Panc1 (cell line): Measurements from ENCODE around the gene ZNF678. TPM values are rescaled to one million over a fixed set of nuclear protein-coding genes. Genes with fewer than 3 reads are reported as not detected.

Experiments
- ATAC-seq: fragments of 200-7000 bp; cut with Tn5 transposase; 2 replicates; pipeline ENCODE4 v1.9.1; 2020; ENCODE audit warnings: mild to moderate bottlenecking, moderate library complexity
- BruUV-seq: library from RNA; stranded (reverse); fragments of 400-500 nt; replicated peaks from 2 replicates; lab custom pipeline; 2021; lab: Mats Ljungman, UMichigan
- CTCF ChIA-PET: fragments of 300-600 bp; sonication (Branson Sonifier 250); formaldehyde crosslinking; loops from one replicate; lab custom pipeline; 2022; ENCODE audit warnings: antibody characterized with exemption; lab: Charles Lee
- POLR2A ChIA-PET: fragments of 300-600 bp; sonication (Branson Sonifier 250); formaldehyde crosslinking; loops from one replicate; lab custom pipeline; 2022; ENCODE audit warnings: antibody characterized with exemption; lab: Charles Lee
- DNase-seq: peaks from one replicate; pipeline ENCODE4 v3.0.0-alpha.2; 2010; ENCODE audit warnings: low read depth, low spot score
- H3K27ac ChIP-seq: 2 replicates; pipeline ENCODE4 v1.5.1; 2011; ENCODE audit warnings: mild to moderate bottlenecking, low read length, inconsistent platforms
- H3K27me3 ChIP-seq: fragments of 200-500 bp; sonication (Bioruptor generic); 2 replicates; pipeline ENCODE4 v1.6.0; 2014; ENCODE audit warnings: low read length, inconsistent platforms; ENCODE audit not compliant: control insufficient read depth, insufficient read depth
- H3K36me3 ChIP-seq: fragments of 200-500 bp; sonication (Bioruptor generic); 2 replicates; pipeline ENCODE4 v1.5.1; 2014; ENCODE audit warnings: inconsistent platforms, mild to moderate bottlenecking, low read length, moderate library complexity; ENCODE audit not compliant: control insufficient read depth, insufficient read depth
- H3K4me1 ChIP-seq: 2 replicates; pipeline ENCODE4 v1.5.1; 2011; ENCODE audit warnings: inconsistent platforms, mild to moderate bottlenecking, low read length, moderate library complexity; ENCODE audit not compliant: control insufficient read depth, insufficient read depth
- H3K4me3 ChIP-seq, 2 experiments: 2 replicates each; pipeline ENCODE4 v1.5.1; 2011 to 2012; ENCODE audit warnings: low read depth in 2 of 2, low read length in 2 of 2, mild to moderate bottlenecking in 2 of 2, inconsistent platforms in 1 of 2, moderate library complexity in 1 of 2
- H3K9me3 ChIP-seq: fragments of 200-500 bp; sonication (Bioruptor generic); 2 replicates; pipeline ENCODE4 v1.5.1; 2014; ENCODE audit warnings: low read depth, mild to moderate bottlenecking, inconsistent platforms, low read length, moderate library complexity; ENCODE audit not compliant: control insufficient read depth, insufficient read depth
- CTCF ChIP-seq: fragments of 450-650 bp; IDR thresholded peaks from 2 replicates; pipeline ENCODE4 v1.5.1; 2017; ENCODE audit warnings: mild to moderate bottlenecking
- POLR2AphosphoS5 ChIP-seq: IDR thresholded peaks from 2 replicates; pipeline ENCODE4 v1.6.1; 2012; ENCODE audit warnings: mild to moderate bottlenecking, low read depth, low read length, moderate library complexity
- REST ChIP-seq, 2 experiments: IDR thresholded peaks; 2 replicates each; pipeline ENCODE4 v1.6.1; 2011 to 2012; ENCODE audit warnings: low read depth in 2 of 2, control low read depth in 1 of 2, low read length in 1 of 2, mild to moderate bottlenecking in 1 of 2, moderate library complexity in 1 of 2; ENCODE audit not compliant: insufficient read depth in 1 of 2
- SIN3A ChIP-seq: IDR thresholded peaks from 2 replicates; pipeline ENCODE4 v1.6.1; 2012; ENCODE audit warnings: low read depth, mild to moderate bottlenecking, low read length, moderate library complexity, borderline replicate concordance; ENCODE audit not compliant: insufficient read depth
- TCF7L2 ChIP-seq: IDR thresholded peaks from 2 replicates; pipeline ENCODE4 v1.6.1; 2011; ENCODE audit warnings: mild to moderate bottlenecking, low read depth, low read length, inconsistent platforms
- in situ Hi-C: cut with HindIII; loops from 2 replicates; pipeline ENCODE4 v1.10.0; 2016; ENCODE audit warnings: low sequenced_read_pairs, low pct_unique_long_range_greater_than_20kb
- intact Hi-C: fragments of 100-400 bp; cut with micrococcal nuclease; formaldehyde crosslinking; loops from one replicate; pipeline ENCODE4 v1.10.0; 2022; ENCODE audit not compliant: unreplicated experiment
- total RNA-seq: library from RNA; stranded (reverse); gene quantifications from one replicate; pipeline ENCODE4 v1.2.1, GENCODE V29; 2021; ENCODE audit not compliant: unreplicated experiment

ZNF678 gene
- total RNA-seq, 1 experiment from 2014 or later: 8.0 TPM

DNA sequence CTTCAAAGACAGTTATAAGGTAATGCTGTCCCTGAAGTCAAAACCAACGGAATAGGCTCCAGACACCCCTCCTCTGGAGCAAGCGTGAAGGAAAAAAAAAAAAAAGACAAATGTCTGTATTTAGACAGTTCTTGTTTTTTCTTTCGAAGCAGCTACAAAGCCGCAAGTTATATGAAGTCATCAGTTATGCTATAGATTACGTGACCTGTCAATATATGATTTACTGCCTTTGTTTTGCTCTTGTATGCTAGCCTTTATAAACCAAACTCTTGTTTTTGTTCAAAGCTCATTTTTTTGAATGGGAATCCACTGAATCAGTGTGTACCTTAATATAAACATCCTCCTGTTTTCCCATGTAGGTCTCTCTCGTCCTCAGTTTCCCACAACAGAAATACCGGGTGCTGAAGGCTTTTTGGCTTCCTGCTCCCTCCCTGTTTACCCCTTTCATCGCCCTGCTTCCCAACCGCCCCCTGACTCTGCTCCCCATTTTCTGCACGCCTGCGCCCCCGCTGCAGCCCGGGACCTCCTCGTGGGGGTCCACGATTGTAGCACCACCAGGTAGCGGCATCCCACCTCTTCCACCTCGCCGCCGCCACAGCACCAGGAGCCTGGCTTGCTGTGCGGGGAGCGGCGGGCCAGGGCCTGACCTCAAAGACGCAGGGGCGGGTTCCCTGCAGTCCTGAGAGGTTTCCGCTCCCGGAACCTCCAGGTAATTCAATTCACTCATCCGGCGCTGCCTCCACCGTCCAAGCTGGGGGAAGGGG is 5.2 kb upstream of the ZNF678 start:
- TF ChIP-seq SIN3A: no peak
- no peak for TF ChIP-seq TCF7L2
- TF ChIP-seq POLR2AphosphoS5: no peak
- TF ChIP-seq REST (IDR thresholded peaks at IDR 0.05; ENCODE audit: insufficient read depth in 1 of 2, low read depth in 2 of 2, low read length in 1 of 2): no peak
- no peak for TF ChIP-seq CTCF
- Histone ChIP-seq H3K27me3 (no peaks in the 10 kb centered on the region), H3K4me3 (no peak overlapping the region), H3K36me3 (no peaks in the 10 kb centered on the region), H3K4me1 (no peaks in the 10 kb centered on the region), H3K27ac (no peak overlapping the region), H3K9me3 (peaks cover 9% of the 10 kb centered on the region; the same call in 1 of the 2 replicates)
- CTCF ChIA-PET: interaction anchor here (0.5 kb wide), 1 partner anchor 162 kb away, joined by 4 read pairs; no protein-coding TSS in a partner anchor
- POLR2A ChIA-PET: no interaction called here
- intact Hi-C loops (no loop called here), in situ Hi-C loops (no loop called here)
- DNase-seq (no peak), ATAC-seq (no peak)
- BruUV-seq: no TSS peak

DNA sequence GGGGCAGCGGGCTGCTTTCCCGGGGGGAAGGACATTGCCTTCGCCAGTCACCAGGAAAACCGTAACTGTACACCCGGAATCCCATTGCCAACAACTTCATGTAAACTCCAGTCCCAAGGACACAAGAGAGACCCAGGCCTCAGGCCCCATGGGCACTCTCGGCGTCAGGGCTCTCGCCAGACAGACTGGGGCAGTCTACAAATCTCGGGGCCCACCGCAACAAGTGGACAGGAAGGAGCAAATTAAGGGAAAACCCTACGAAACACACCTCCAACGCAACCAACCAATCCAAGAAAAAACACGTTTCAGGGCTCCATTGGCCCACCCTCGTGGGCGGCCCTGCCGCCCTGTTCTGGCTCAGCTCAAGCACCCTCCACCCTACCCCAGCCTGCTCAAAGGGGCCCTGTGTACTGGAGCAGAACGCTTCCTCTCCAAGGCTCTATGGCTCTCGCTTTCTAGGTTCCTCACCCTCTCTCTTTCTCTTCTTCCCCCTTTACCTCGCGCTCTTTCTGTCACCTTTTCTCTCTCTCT is 4.6 kb upstream of the ZNF678 start:
- ATAC-seq (no peak), DNase-seq (no peak)
- no peak overlapping the region for H3K27ac ChIP-seq
- in situ Hi-C loops: no loop called here
- ChIA-PET POLR2A (no interaction called here), CTCF (no interaction called here)
- peaks cover under 1% of the 10 kb centered on the region; the same call in 1 of the 2 replicates for H3K36me3 ChIP-seq
- no peaks in the 10 kb centered on the region for H3K27me3 ChIP-seq
- no peaks in the 10 kb centered on the region for H3K4me1 ChIP-seq
- BruUV-seq: no TSS peak
- intact Hi-C loops: no loop called here
- peaks cover 9% of the 10 kb centered on the region; the same call in 1 of the 2 replicates for H3K9me3 ChIP-seq
- TF ChIP-seq CTCF (no peak), TCF7L2 (no peak)
- H3K4me3 ChIP-seq: no peak overlapping the region
